GM19043 (cell line): Measurements from ENCODE around the gene IFTAP.

Experiments
- ATAC-seq: cut with Tn5 transposase; IDR thresholded peaks from one replicate; pipeline ENCODE4 v1.9.1; 2021; ENCODE audit warnings: low read depth; ENCODE audit not compliant: unreplicated experiment

The IFTAP gene

GRCh38 chr11:36702330-36703054 lies 108.2 kb downstream of the IFTAP start:
- peak; percentile 82 for ATAC-seq

- ATAC-seq: no peak
These were observed 108.7 kb downstream of the IFTAP start for GRCh38 chr11:36703055-36703404.
